ENCODE data around the gene NHSL1. TPM values are rescaled to one million over a fixed set of nuclear protein-coding genes. Genes with fewer than 3 reads are reported as not detected.

Gene NHSL1
- total RNA-seq, 2 experiments from 2014 or later = 0.53 to 0.70 TPM

- no peaks in the 10 kb centered on the region for H3K9me3 Mint-ChIP-seq (ENCODE audit: low read depth)
- peaks cover 11% of the 10 kb centered on the region for H3K4me1 Mint-ChIP-seq
- no peak overlapping the region for H3K27ac Mint-ChIP-seq
- no peaks in the 10 kb centered on the region for H3K27me3 Mint-ChIP-seq
- ATAC-seq (no peak), DNase-seq (no peak)
- POLR2A ChIA-PET = no interaction called here
- intact Hi-C loops (cut with DNase I, micrococcal nuclease) = loop anchor here in 1 of 2 experiments (5.0 kb wide), 1 partner anchor 306 kb away; no protein-coding TSS in a partner anchor
- peaks cover 6% of the 10 kb centered on the region for H3K36me3 Mint-ChIP-seq (ENCODE audit: low read depth)
- CTCF ChIA-PET = interaction anchor here (0.6 to 1.4 kb wide), 4 partner anchors 48 to 310 kb away, joined by 3 to 4 read pairs (median 4); no protein-coding TSS in a partner anchor
- H3K4me3 Mint-ChIP-seq = no peak overlapping the region
These were observed 76.4 kb downstream of the NHSL1 start for GRCh38 chr6:138422861-138423260.

- no peak overlapping the region for H3K4me3 Mint-ChIP-seq
- peaks cover 14% of the 10 kb centered on the region for H3K4me1 Mint-ChIP-seq
- intact Hi-C loops (cut with DNase I, micrococcal nuclease) = loop anchor here in 1 of 2 experiments (5.0 kb wide), 1 partner anchor 304 kb away; no protein-coding TSS in a partner anchor
- no peak overlapping the region for H3K27ac Mint-ChIP-seq
- ATAC-seq (no peak), DNase-seq (no peak)
- no peaks in the 10 kb centered on the region for H3K27me3 Mint-ChIP-seq
- H3K9me3 Mint-ChIP-seq (ENCODE audit: low read depth) = no peaks in the 10 kb centered on the region
- ChIA-PET POLR2A (no interaction called here), CTCF (interaction anchor here (0.8 to 1.3 kb wide), 2 partner anchors 8 to 305 kb away, joined by 3 read pairs; no protein-coding TSS in a partner anchor)
- H3K36me3 Mint-ChIP-seq (ENCODE audit: low read depth) = peaks cover 8% of the 10 kb centered on the region
These were observed 77.7 kb downstream of the NHSL1 start for GRCh38 chr6:138421608-138422007.

- CTCF ChIA-PET = interaction anchor here (1.3 kb wide), 1 partner anchor 9 kb away, joined by 3 read pairs; no protein-coding TSS in a partner anchor
- Mint-ChIP-seq H3K36me3 (ENCODE audit: low read depth) (peaks cover 8% of the 10 kb centered on the region), H3K27ac (no peak overlapping the region), H3K4me3 (no peak overlapping the region), H3K9me3 (ENCODE audit: low read depth) (no peaks in the 10 kb centered on the region), H3K27me3 (no peaks in the 10 kb centered on the region), H3K4me1 (peaks cover 14% of the 10 kb centered on the region)
- DNase-seq (no peak), ATAC-seq (no peak)
- intact Hi-C loops (cut with DNase I, micrococcal nuclease) = loop anchor here in 1 of 2 experiments (5.0 kb wide), 1 partner anchor 304 kb away; no protein-coding TSS in a partner anchor
- POLR2A ChIA-PET = no interaction called here
These were observed 78.2 kb downstream of the NHSL1 start for GRCh38 chr6:138421089-138421488.

- ChIA-PET CTCF (interaction anchor here (1.3 kb wide), 1 partner anchor 9 kb away, joined by 3 read pairs; no protein-coding TSS in a partner anchor), POLR2A (no interaction called here)
- no peak for ATAC-seq
- H3K4me1 Mint-ChIP-seq = peaks cover 14% of the 10 kb centered on the region
- no peak overlapping the region for H3K4me3 Mint-ChIP-seq
- H3K36me3 Mint-ChIP-seq (ENCODE audit: low read depth) = peaks cover 8% of the 10 kb centered on the region
- no peaks in the 10 kb centered on the region for H3K9me3 Mint-ChIP-seq (ENCODE audit: low read depth)
- no peak overlapping the region for H3K27ac Mint-ChIP-seq
- H3K27me3 Mint-ChIP-seq = no peaks in the 10 kb centered on the region
- intact Hi-C loops (cut with DNase I, micrococcal nuclease) = loop anchor here in 1 of 2 experiments (5.0 kb wide), 1 partner anchor 303 kb away; no protein-coding TSS in a partner anchor
- DNase-seq = no peak
These were observed 78.9 kb downstream of the NHSL1 start for GRCh38 chr6:138420356-138420755.

- Mint-ChIP-seq H3K9me3 (ENCODE audit: low read depth) (no peaks in the 10 kb centered on the region), H3K27me3 (no peaks in the 10 kb centered on the region), H3K27ac (no peak overlapping the region), H3K4me3 (no peak overlapping the region), H3K36me3 (ENCODE audit: low read depth) (peaks cover 8% of the 10 kb centered on the region), H3K4me1 (peaks cover 14% of the 10 kb centered on the region)
- DNase-seq (no peak), ATAC-seq (no peak)
- ChIA-PET POLR2A (no interaction called here), CTCF (no interaction called here)
- intact Hi-C loops (cut with DNase I, micrococcal nuclease) = loop anchor here in 1 of 2 experiments (5.0 kb wide), 1 partner anchor 302 kb away; no protein-coding TSS in a partner anchor
These were observed 79.5 kb downstream of the NHSL1 start for GRCh38 chr6:138419766-138420165.

- H3K9me3 Mint-ChIP-seq (ENCODE audit: low read depth) = no peaks in the 10 kb centered on the region
- H3K27ac Mint-ChIP-seq = peak overlapping the region; percentile 14
- CTCF ChIA-PET = interaction anchor here (1.2 kb wide), 1 partner anchor 91 kb away, joined by 3 read pairs; no protein-coding TSS in a partner anchor
- H3K4me3 Mint-ChIP-seq = no peak overlapping the region
- intact Hi-C loops (cut with DNase I, micrococcal nuclease) = no loop called here
- DNase-seq (no peak), ATAC-seq (peak; percentile 55)
- H3K4me1 Mint-ChIP-seq = peaks cover 12% of the 10 kb centered on the region
- H3K27me3 Mint-ChIP-seq = no peaks in the 10 kb centered on the region
- peaks cover 16% of the 10 kb centered on the region for H3K36me3 Mint-ChIP-seq (ENCODE audit: low read depth)
- POLR2A ChIA-PET = no interaction called here
These were observed 81.1 kb downstream of the NHSL1 start for GRCh38 chr6:138418118-138418742.

- intact Hi-C loops (cut with DNase I, micrococcal nuclease) = no loop called here
- peaks cover 19% of the 10 kb centered on the region for H3K36me3 Mint-ChIP-seq (ENCODE audit: low read depth)
- H3K4me1 Mint-ChIP-seq = peaks cover 7% of the 10 kb centered on the region
- no peak overlapping the region for H3K27ac Mint-ChIP-seq
- no peak for DNase-seq
- no peak overlapping the region for H3K4me3 Mint-ChIP-seq
- ChIA-PET POLR2A (no interaction called here), CTCF (interaction anchor here (1.2 kb wide), 1 partner anchor 92 kb away, joined by 3 read pairs; no protein-coding TSS in a partner anchor)
- peak; percentile 79 for ATAC-seq
- H3K27me3 Mint-ChIP-seq = no peaks in the 10 kb centered on the region
- no peaks in the 10 kb centered on the region for H3K9me3 Mint-ChIP-seq (ENCODE audit: low read depth)
These were observed 81.7 kb downstream of the NHSL1 start for GRCh38 chr6:138417493-138418117.

GRCh38 chr6:138416206-138416605, 83.1 kb downstream of the NHSL1 start:
- H3K36me3 Mint-ChIP-seq (ENCODE audit: low read depth) = peaks cover 23% of the 10 kb centered on the region
- H3K27ac Mint-ChIP-seq = no peak overlapping the region
- no peaks in the 10 kb centered on the region for H3K9me3 Mint-ChIP-seq (ENCODE audit: low read depth)
- DNase-seq (no peak), ATAC-seq (no peak)
- CTCF ChIA-PET = interaction anchor here (0.7 kb wide), 1 partner anchor 18 kb away, joined by 3 read pairs; no protein-coding TSS in a partner anchor
- H3K4me1 Mint-ChIP-seq = peaks cover 15% of the 10 kb centered on the region
- intact Hi-C loops (cut with DNase I, micrococcal nuclease) = no loop called here
- no peak overlapping the region for H3K4me3 Mint-ChIP-seq
- POLR2A ChIA-PET = no interaction called here
- no peaks in the 10 kb centered on the region for H3K27me3 Mint-ChIP-seq

- no peak overlapping the region for H3K4me3 Mint-ChIP-seq
- DNase-seq (no peak), ATAC-seq (no peak)
- H3K27me3 Mint-ChIP-seq = no peaks in the 10 kb centered on the region
- no peaks in the 10 kb centered on the region for H3K9me3 Mint-ChIP-seq (ENCODE audit: low read depth)
- intact Hi-C loops (cut with DNase I, micrococcal nuclease) = no loop called here
- H3K36me3 Mint-ChIP-seq (ENCODE audit: low read depth) = peaks cover 23% of the 10 kb centered on the region
- CTCF ChIA-PET = interaction anchor here (0.6 to 0.7 kb wide), 2 partner anchors 100 to 254 kb away, joined by 3 read pairs; no protein-coding TSS in a partner anchor
- no peak overlapping the region for H3K27ac Mint-ChIP-seq
- POLR2A ChIA-PET = no interaction called here
- peaks cover 20% of the 10 kb centered on the region for H3K4me1 Mint-ChIP-seq
These were observed 84.2 kb downstream of the NHSL1 start for GRCh38 chr6:138415125-138415524.

- Mint-ChIP-seq H3K27me3 (no peaks in the 10 kb centered on the region), H3K4me1 (peaks cover 15% of the 10 kb centered on the region), H3K4me3 (no peak overlapping the region), H3K27ac (peak overlapping the region; percentile 80), H3K36me3 (ENCODE audit: low read depth) (peaks cover 21% of the 10 kb centered on the region), H3K9me3 (ENCODE audit: low read depth) (no peaks in the 10 kb centered on the region)
- ChIA-PET POLR2A (no interaction called here), CTCF (interaction anchor here (1.0 to 1.6 kb wide), 2 partner anchors 18 to 21 kb away, joined by 4 read pairs; no protein-coding TSS in a partner anchor)
- intact Hi-C loops (cut with DNase I, micrococcal nuclease) = no loop called here
- DNase-seq = peak; percentile 23
- ATAC-seq = peak; percentile 85
These were observed 88.1 kb downstream of the NHSL1 start for GRCh38 chr6:138410972-138411880.
